Ishikawa (cell line): Measurements from ENCODE around the gene HYAL1.

Experiments
- CEBPB ChIP-seq: IDR thresholded peaks from 2 replicates; pipeline ENCODE4 v1.6.1; 2012
- CREB1 ChIP-seq: IDR thresholded peaks from 2 replicates; pipeline ENCODE4 v1.6.1; 2012; ENCODE audit warnings: low read depth
- EGR1 ChIP-seq: IDR thresholded peaks from 2 replicates; pipeline ENCODE4 v1.6.1; 2012
- EP300 ChIP-seq: IDR thresholded peaks from 2 replicates; pipeline ENCODE4 v1.6.1; 2012; ENCODE audit warnings: borderline replicate concordance
- FOXM1 ChIP-seq: IDR thresholded peaks from 2 replicates; pipeline ENCODE4 v1.6.1; 2012; ENCODE audit warnings: low read depth, borderline replicate concordance
- NFIC ChIP-seq: IDR thresholded peaks from 2 replicates; pipeline ENCODE4 v1.6.1; 2012
- RAD21 ChIP-seq: IDR thresholded peaks from 2 replicates; pipeline ENCODE4 v1.6.1; 2012; ENCODE audit warnings: low read depth
- TAF1 ChIP-seq: IDR thresholded peaks from 2 replicates; pipeline ENCODE4 v1.6.1; 2012; ENCODE audit warnings: low read depth, mild to moderate bottlenecking
- TCF12 ChIP-seq: IDR thresholded peaks from 2 replicates; pipeline ENCODE4 v1.6.1; 2012; ENCODE audit warnings: low read depth
- TEAD4 ChIP-seq: IDR thresholded peaks from 2 replicates; pipeline ENCODE4 v1.6.1; 2012
- YY1 ChIP-seq: IDR thresholded peaks from 2 replicates; pipeline ENCODE4 v1.6.1; 2012; ENCODE audit warnings: low read depth
- ZBTB7A ChIP-seq: IDR thresholded peaks from 2 replicates; pipeline ENCODE4 v1.6.1; 2012; ENCODE audit warnings: low read depth
- TF ChIP-seq, protein P1 (sequence below): IDR thresholded peaks from 2 replicates; pipeline ENCODE4 v1.6.1; 2012
- TF ChIP-seq, protein P2 (sequence below): IDR thresholded peaks from 2 replicates; pipeline ENCODE4 v1.6.1; 2012
- TF ChIP-seq, protein P3 (sequence below): IDR thresholded peaks from 2 replicates; pipeline ENCODE4 v1.6.1; 2012; ENCODE audit warnings: low read depth, mild to moderate bottlenecking

HYAL1 gene

DNA sequence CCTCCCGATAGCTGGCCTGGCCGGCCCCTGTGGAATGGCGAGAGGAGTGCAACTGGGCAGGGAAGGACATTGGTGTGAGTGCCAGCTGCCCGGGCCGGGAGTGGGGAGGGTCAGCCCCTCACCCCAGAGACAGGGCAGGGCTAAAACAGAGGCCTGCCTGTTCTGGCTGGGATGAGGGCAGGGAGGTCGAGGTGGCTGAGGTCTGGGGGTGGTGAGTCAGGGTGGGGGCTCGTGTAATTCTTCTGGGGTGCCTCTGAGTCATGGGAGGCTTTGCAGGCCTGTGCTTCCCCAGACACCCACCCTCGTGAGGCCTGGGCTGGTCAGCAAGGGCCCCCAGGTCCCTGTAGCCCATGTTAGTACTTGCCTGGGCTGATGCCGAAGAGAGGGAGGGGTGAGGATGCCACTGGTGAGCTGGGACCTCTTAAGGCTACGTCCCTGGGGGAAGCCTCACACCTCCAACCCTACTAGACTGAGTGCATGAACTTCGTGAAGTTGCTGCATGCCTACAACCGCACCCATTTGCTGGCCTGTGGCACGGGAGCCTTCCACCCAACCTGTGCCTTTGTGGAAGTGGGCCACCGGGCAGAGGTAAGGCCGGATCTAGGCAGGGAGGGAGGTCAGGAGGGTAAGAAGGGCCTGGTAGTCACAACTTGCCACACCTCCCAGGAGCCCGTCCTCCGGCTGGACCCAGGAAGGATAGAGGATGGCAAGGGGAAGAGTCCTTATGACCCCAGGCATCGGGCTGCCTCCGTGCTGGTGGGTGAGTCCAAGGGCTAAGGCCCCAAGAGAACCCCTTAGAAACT lies 32.8 kb downstream of the HYAL1 start:
- TF ChIP-seq NFIC (no peak), FOXM1 (no peak), ZBTB7A (no peak), EGR1 (no peak), CEBPB (no peak), EP300 (no peak), RAD21 (no peak)
- TF ChIP-seq, protein P1, sequence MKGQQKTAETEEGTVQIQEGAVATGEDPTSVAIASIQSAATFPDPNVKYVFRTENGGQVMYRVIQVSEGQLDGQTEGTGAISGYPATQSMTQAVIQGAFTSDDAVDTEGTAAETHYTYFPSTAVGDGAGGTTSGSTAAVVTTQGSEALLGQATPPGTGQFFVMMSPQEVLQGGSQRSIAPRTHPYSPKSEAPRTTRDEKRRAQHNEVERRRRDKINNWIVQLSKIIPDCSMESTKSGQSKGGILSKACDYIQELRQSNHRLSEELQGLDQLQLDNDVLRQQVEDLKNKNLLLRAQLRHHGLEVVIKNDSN, result no peak
- TF ChIP-seq, protein P2, sequence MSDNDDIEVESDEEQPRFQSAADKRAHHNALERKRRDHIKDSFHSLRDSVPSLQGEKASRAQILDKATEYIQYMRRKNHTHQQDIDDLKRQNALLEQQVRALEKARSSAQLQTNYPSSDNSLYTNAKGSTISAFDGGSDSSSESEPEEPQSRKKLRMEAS, result no peak

DNA sequence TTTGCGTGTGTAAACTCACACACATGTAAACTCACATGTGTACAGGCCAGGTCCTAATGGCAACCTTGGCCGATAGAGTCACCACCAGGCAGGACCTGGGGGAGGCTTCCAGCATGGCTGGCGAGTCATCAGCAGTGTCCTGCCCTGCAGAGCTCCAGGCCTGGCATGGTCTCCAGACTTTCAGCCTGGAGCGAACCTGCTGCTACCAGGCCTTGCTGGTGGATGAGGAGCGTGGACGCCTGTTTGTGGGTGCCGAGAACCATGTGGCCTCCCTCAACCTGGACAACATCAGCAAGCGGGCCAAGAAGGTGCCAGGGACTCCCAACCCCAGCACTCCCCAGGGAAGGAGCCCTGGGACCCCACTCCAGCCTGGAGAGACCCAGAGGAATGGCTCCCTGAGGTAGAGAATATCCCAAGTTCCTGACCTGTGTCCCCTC lies 33.4 kb downstream of the HYAL1 start:
- TF ChIP-seq, protein P2, result 0 out of 2 replicates have a peak, but pooled peaks have one; percentile 24
- TF ChIP-seq ZBTB7A, result no peak

DNA sequence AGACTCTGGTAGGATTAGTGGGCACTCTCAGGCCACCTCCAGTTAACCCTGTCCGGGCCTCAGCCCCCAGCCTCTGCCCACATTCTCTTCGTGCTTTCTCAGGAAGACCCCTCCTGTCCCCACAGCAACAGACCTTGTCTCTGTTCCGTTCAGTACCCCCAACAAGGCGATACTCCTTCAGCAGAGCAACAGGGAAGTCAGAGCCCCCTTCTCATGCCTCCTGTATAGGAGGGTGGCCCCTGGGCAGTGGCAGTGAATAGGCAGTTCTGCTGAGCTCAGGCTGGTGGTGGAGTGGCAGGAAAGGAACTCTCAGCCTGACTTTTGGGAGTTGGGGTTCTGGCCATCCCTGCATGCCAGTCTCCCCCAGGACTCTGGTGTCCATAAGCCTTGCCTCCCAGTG lies 33.9 kb downstream of the HYAL1 start:
- TF ChIP-seq ZBTB7A, result peak; percentile 16
- TF ChIP-seq FOXM1, result no peak

DNA sequence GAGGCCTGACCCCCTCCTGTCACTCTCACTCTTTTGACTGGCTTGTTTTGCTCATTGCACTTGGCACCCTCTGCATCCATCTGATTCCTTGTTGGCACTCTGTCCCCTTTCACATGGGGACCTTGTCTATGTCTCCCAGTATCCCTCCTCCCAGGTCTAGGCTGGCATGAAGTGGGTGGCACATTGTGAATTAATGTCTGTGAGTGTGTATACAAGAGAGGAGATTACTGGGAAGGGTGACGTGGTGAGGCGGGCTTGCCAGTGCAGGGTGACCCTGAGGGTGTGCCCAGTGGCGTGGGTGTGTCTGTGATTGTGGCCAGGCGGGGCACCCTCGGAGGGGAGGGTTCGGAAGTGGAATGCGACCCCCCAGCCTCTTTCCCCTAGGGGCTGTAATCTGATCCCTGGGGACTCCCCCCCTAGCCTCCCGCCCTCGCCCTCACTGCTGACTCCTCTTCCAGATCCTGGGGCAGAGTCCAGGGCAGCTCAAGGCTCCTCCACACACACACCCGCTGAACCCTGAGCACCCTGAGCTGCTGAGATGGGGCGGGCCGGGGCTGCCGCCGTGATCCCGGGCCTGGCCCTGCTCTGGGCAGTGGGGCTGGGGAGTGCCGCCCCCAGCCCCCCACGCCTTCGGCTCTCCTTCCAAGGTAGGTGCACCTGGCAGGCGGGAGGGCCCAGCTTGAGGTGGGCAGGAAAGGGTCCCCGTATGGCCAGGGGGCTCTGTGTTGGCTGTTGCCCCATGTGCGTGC lies 34.5 kb downstream of the HYAL1 start, which contains the start of gene SEMA3B:
TSS of gene SEMA3B (plus strand) at position 445 of the 749 bp plus-strand sequence. CDS start at position 539, 94 bp downstream.
- TF ChIP-seq EGR1, result peak; percentile 90
- TF ChIP-seq, protein P3, sequence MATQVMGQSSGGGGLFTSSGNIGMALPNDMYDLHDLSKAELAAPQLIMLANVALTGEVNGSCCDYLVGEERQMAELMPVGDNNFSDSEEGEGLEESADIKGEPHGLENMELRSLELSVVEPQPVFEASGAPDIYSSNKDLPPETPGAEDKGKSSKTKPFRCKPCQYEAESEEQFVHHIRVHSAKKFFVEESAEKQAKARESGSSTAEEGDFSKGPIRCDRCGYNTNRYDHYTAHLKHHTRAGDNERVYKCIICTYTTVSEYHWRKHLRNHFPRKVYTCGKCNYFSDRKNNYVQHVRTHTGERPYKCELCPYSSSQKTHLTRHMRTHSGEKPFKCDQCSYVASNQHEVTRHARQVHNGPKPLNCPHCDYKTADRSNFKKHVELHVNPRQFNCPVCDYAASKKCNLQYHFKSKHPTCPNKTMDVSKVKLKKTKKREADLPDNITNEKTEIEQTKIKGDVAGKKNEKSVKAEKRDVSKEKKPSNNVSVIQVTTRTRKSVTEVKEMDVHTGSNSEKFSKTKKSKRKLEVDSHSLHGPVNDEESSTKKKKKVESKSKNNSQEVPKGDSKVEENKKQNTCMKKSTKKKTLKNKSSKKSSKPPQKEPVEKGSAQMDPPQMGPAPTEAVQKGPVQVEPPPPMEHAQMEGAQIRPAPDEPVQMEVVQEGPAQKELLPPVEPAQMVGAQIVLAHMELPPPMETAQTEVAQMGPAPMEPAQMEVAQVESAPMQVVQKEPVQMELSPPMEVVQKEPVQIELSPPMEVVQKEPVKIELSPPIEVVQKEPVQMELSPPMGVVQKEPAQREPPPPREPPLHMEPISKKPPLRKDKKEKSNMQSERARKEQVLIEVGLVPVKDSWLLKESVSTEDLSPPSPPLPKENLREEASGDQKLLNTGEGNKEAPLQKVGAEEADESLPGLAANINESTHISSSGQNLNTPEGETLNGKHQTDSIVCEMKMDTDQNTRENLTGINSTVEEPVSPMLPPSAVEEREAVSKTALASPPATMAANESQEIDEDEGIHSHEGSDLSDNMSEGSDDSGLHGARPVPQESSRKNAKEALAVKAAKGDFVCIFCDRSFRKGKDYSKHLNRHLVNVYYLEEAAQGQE, result no peak
- peak; percentile 95 for TF ChIP-seq ZBTB7A
- peak; percentile 11; the same call in 1 of the 2 replicates for TF ChIP-seq RAD21
- TF ChIP-seq, protein P2, result peak; percentile 46
- TF ChIP-seq YY1, result 0 out of 2 replicates have a peak, but pooled peaks have one; percentile 31
- peak; percentile 94 for TF ChIP-seq TEAD4
- peak; percentile 48; the same call in 1 of the 2 replicates for TF ChIP-seq TAF1
- TF ChIP-seq CREB1, result peak; percentile 55; the same call in 1 of the 2 replicates
- TF ChIP-seq EP300, result peak; percentile 85
- TF ChIP-seq FOXM1, result peak; percentile 58; the same call in 1 of the 2 replicates
- 0 out of 2 replicates have a peak, but pooled peaks have one; percentile 51 for TF ChIP-seq CEBPB
- peak; percentile 90 for TF ChIP-seq TCF12
- TF ChIP-seq, protein P1, result peak; percentile 25; the same call in 1 of the 2 replicates
- TF ChIP-seq NFIC, result peak; percentile 74

DNA sequence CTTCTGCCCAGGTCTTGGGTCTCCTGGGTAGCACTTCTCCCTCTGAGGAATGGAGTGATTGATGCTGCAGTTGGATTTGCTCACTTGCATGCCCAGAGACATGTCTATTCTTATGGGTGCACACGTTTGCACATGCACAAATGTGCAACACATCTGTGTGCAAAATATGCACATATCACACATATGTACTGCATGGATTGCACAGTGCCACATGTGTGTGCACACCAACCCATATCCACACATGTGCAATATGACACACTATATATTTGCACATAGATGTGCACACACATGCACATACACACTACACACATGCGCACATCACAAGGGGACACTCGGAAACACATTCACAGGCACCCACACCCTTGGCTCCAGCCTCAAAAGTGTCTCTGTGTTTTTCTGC lies 35.1 kb downstream of the HYAL1 start:
- TF ChIP-seq EP300 (no peak), TCF12 (no peak), RAD21 (no peak), CREB1 (no peak), YY1 (no peak), FOXM1 (no peak), TEAD4 (no peak)
- TF ChIP-seq, protein P2, result no peak; the same call in 1 of the 2 replicates

DNA sequence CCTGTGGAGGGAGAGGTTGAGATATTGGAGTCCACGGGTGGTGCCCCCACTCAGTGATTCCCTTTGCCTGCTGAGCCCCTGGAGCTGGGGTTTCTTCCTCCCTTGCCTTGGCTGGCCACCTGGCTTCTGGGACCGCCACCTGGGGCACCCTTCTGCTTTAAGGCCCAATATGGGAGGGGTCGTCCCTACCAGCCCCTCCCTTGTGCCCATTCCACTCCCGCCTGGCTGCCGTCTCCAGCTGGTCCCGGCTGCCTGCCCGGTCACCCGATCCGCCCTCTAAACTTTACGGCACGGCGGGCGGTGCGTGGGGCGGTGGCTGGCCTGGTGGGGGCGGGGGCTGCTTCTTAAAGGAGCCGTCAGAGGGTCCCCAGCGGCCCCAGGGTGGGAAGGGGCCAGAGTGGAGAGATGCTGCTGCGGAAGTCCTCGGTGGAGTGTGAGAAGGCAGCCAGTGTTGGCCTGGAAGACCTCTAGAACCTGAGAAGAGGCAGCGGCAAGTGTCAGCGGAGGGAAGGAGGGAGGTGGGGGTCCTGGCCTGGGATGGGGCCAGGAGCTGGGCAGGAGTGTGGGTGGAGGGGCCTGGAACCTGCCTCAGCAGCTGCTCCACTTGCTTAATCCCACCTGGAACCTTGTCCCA lies 36.0 kb downstream of the HYAL1 start:
- TF ChIP-seq EGR1, result peak; percentile 55
- peak; percentile 69 for TF ChIP-seq TEAD4
- TF ChIP-seq FOXM1, result peak; percentile 20
- TF ChIP-seq, protein P3, result no peak
- no peak for TF ChIP-seq CEBPB
- peak; percentile 99 for TF ChIP-seq ZBTB7A
- TF ChIP-seq, protein P1, result no peak
- TF ChIP-seq TCF12, result peak; percentile 87
- TF ChIP-seq, protein P2, result peak; percentile 63
- no peak for TF ChIP-seq CREB1
- peak; percentile 70 for TF ChIP-seq NFIC
- peak; percentile 72 for TF ChIP-seq EP300
- TF ChIP-seq YY1, result 0 out of 2 replicates have a peak, but pooled peaks have one; percentile 24
- TF ChIP-seq RAD21, result no peak
- peak; percentile 33; the same call in 1 of the 2 replicates for TF ChIP-seq TAF1
